Measurements from ENCODE around the gene SEC11C.

Gene SEC11C

DNA sequence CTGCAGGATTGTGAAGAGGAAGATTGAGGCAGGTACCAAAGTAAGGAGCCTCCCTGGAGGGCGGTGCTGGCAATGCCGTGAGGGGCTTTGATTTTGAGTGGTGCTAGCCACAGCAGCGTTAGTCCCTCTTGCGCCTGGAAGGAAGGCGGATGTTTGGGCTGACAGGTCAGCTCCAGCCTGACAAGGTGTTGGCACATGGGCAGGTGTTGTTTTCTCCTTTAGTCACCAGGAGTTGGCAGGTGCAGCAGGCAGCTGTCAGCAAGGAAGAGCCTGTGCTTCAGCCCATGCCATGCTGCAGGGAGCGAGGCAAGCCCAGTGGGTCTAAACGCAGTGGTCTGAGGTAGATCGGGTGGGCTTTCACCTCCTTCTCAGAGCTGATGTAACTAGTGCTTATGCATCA is 8.5 kb downstream of the SEC11C start:
- DNase-seq = no peak
- Histone ChIP-seq H3K4me1 (no peaks in the 10 kb centered on the region), H3K9me3 (no peaks in the 10 kb centered on the region), H3K27me3 (no peaks in the 10 kb centered on the region), H3K36me3 (no peaks in the 10 kb centered on the region), H3K4me3 (ENCODE audit: low read depth, low read length) (no peak overlapping the region)
- TF ChIP-seq, protein P1, sequence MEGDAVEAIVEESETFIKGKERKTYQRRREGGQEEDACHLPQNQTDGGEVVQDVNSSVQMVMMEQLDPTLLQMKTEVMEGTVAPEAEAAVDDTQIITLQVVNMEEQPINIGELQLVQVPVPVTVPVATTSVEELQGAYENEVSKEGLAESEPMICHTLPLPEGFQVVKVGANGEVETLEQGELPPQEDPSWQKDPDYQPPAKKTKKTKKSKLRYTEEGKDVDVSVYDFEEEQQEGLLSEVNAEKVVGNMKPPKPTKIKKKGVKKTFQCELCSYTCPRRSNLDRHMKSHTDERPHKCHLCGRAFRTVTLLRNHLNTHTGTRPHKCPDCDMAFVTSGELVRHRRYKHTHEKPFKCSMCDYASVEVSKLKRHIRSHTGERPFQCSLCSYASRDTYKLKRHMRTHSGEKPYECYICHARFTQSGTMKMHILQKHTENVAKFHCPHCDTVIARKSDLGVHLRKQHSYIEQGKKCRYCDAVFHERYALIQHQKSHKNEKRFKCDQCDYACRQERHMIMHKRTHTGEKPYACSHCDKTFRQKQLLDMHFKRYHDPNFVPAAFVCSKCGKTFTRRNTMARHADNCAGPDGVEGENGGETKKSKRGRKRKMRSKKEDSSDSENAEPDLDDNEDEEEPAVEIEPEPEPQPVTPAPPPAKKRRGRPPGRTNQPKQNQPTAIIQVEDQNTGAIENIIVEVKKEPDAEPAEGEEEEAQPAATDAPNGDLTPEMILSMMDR (IDR thresholded peaks at IDR 0.05; ENCODE audit: low read depth, low read length) = no peak

DNA sequence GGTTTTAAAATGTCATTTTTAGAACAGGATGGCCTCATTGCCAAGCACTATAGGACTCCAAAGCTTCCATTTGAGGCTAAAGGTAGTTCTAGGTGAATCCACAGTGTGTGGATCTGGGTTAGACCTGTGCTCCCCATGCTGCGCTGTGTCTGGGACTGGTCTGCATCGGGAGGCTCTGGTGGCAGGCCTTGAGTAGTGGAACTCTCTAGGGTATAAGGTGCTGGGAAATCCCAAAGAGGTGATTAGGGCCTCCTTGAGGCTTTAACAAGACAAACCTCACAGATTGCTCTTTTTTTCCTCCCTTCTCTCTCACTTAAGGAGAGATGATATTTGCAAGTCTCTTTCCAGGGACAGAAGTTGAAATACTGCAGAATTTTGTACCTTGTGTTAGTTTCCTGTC is 9.3 kb downstream of the SEC11C start:
- Histone ChIP-seq H3K9me3 (no peaks in the 10 kb centered on the region), H3K36me3 (no peaks in the 10 kb centered on the region), H3K4me1 (no peaks in the 10 kb centered on the region)

DNA sequence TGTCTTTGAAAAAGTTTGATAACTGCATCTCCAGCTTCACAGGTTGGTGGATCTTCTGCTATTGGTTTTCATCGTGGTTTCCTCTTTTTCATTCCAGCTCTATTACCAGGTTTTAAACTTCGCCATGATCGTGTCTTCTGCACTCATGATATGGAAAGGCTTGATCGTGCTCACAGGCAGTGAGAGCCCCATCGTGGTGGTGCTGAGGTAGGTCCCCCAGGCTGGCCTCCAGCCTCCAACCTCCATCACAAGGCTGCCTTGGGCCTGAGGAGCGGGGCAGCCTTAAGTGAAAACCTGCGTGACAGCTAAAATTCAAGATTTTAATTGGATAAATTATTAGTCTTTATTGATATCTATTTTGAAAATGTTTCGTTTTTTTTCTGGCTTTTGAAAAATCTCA is 9.7 kb downstream of the SEC11C start:
- DNase-seq = no peak
- TF ChIP-seq, protein P1 (IDR thresholded peaks at IDR 0.05; ENCODE audit: low read depth, low read length) = no peak
- Histone ChIP-seq H3K9me3 (no peaks in the 10 kb centered on the region), H3K4me1 (no peaks in the 10 kb centered on the region), H3K4me3 (ENCODE audit: low read depth, low read length) (no peak overlapping the region), H3K27me3 (no peaks in the 10 kb centered on the region), H3K36me3 (no peaks in the 10 kb centered on the region)

More for the DNA sequence above, 9.3 kb downstream of the SEC11C start:
- TF ChIP-seq, protein P1 (IDR thresholded peaks at IDR 0.05; ENCODE audit: low read depth, low read length) = no peak
- H3K27me3 ChIP-seq = no peaks in the 10 kb centered on the region
- no peak for DNase-seq
- H3K4me3 ChIP-seq (ENCODE audit: low read depth, low read length) = no peak overlapping the region

DNA sequence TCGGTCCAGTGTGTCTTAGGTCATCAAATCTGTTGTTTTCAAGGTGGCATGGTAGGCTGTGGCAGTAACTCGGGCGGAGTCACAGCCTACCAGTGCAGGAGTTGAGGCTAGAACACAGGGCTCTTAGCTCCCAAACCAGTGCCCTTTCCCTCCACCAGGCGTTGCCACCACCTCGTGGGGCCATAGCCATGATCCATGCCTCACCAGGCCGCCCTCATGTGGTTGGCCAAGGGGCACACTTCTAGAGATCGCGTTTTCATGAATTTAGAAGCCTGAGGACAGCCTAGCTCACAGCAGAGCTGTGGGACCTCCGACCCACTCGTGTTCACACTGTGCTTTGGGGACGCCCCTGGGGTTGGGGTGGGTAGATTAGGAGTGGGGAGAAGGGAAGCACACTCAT is 10.6 kb downstream of the SEC11C start:
- Histone ChIP-seq H3K36me3 (no peaks in the 10 kb centered on the region; the same call in 1 of the 2 replicates), H3K9me3 (no peaks in the 10 kb centered on the region)
- TF ChIP-seq, protein P1 (IDR thresholded peaks at IDR 0.05; ENCODE audit: low read depth, low read length) = no peak

DNA sequence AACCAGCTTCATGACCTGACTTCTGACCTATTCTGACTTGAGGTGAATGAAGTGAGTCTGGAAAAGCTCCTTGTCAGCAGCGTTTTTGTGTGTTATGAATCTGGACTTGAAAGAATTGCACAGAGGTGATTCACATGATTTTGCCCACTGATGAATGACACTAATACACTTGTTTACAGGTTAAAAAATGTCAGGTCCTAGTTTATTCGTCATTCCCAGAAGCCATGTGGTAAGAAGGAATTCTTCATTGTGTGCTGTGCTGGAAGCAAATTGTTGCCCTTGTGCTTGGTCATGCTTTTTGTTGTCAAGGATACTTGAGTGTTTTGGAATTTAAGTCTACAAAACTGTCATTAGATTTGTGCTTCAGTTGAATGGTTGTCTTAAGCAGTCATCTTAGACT is 15.5 kb downstream of the SEC11C start:
- DNase-seq = no peak
- no peaks in the 10 kb centered on the region; the same call in 1 of the 2 replicates for H3K36me3 ChIP-seq
- no peaks in the 10 kb centered on the region for H3K9me3 ChIP-seq
- no peak overlapping the region for H3K4me3 ChIP-seq (ENCODE audit: low read depth, low read length)
- no peaks in the 10 kb centered on the region for H3K4me1 ChIP-seq
- H3K27me3 ChIP-seq = no peaks in the 10 kb centered on the region
- TF ChIP-seq, protein P1 (IDR thresholded peaks at IDR 0.05; ENCODE audit: low read depth, low read length) = no peak

More for the DNA sequence above, 10.6 kb downstream of the SEC11C start:
- no peak for DNase-seq
- Histone ChIP-seq H3K27me3 (no peaks in the 10 kb centered on the region), H3K4me3 (ENCODE audit: low read depth, low read length) (no peak overlapping the region), H3K4me1 (no peaks in the 10 kb centered on the region)

DNA sequence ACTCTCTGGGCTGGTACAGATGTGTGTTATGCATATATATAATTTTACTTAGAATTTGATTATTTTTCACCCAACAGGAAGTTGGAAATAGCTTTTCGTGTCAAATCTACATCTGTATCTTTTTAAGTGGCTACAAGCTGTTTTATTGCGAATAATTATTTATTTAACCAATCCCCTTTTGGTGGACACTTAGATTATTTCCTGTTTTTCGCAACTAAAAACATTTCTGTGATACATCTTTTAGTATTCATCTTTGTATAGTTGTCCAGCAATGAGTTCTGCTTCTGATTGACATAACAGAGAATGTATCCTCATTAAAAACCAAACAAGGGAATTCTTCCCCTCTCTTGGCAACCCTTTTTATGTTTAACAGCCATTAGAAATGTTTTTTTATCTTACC is 16.6 kb downstream of the SEC11C start:
- H3K4me3 ChIP-seq (ENCODE audit: low read depth, low read length) = no peak overlapping the region
- TF ChIP-seq, protein P1 (IDR thresholded peaks at IDR 0.05; ENCODE audit: low read depth, low read length) = no peak
- no peaks in the 10 kb centered on the region; the same call in 1 of the 2 replicates for H3K36me3 ChIP-seq
- no peaks in the 10 kb centered on the region for H3K9me3 ChIP-seq
- H3K27me3 ChIP-seq = no peaks in the 10 kb centered on the region
- no peaks in the 10 kb centered on the region for H3K4me1 ChIP-seq
- no peak for DNase-seq

All from BE2C (cell line).